Loucy (cell line): Measurements from ENCODE around the gene DSC2.
"Not testable (repeated sequence)": the region's sequence is repeated elsewhere in the genome, so short reads cannot be mapped to it uniquely, and the experiment has no call there.

ENCODE experiments used
- H2AFZ ChIP-seq: fragments of 200-600 bp; sonication (generic); 2 replicates; pipeline ENCODE4 v1.6.0; 2016; ENCODE audit warnings: antibody characterized with exemption, mild to moderate bottlenecking, low read length, moderate library complexity
- H3F3A ChIP-seq: fragments of 200-600 bp; 2 replicates; pipeline ENCODE4 v1.6.0; 2016; ENCODE audit warnings: antibody characterized with exemption, low read depth, mild to moderate bottlenecking
- H3K27me3 ChIP-seq: fragments of 200-600 bp; sonication (generic); 2 replicates; pipeline ENCODE4 v1.6.1; 2014; ENCODE audit warnings: low read length, mild to moderate bottlenecking; ENCODE audit not compliant: insufficient read depth, poor library complexity, severe bottlenecking
- H3K36me3 ChIP-seq: fragments of 200-600 bp; sonication (generic); 2 replicates; pipeline ENCODE4 v1.6.1; 2016; ENCODE audit warnings: low read length; ENCODE audit not compliant: insufficient read depth
- H3K4me1 ChIP-seq: fragments of 200-600 bp; sonication (generic); 2 replicates; pipeline ENCODE4 v1.5.1; 2014; ENCODE audit warnings: low read length, mild to moderate bottlenecking; ENCODE audit not compliant: insufficient read depth, poor library complexity, severe bottlenecking
- H3K4me2 ChIP-seq: fragments of 200-600 bp; sonication (generic); 2 replicates; pipeline ENCODE4 v1.6.0; 2014; ENCODE audit warnings: antibody characterized with exemption, low read length, low read depth, mild to moderate bottlenecking; ENCODE audit not compliant: poor library complexity, severe bottlenecking
- H3K4me3 ChIP-seq: fragments of 200-600 bp; sonication (generic); 2 replicates; pipeline ENCODE4 v1.5.1; 2014; ENCODE audit warnings: low read length, mild to moderate bottlenecking, mixed read lengths; ENCODE audit not compliant: poor library complexity, severe bottlenecking
- H3K79me2 ChIP-seq: fragments of 200-600 bp; sonication (generic); 2 replicates; pipeline ENCODE4 v1.6.1; 2014; ENCODE audit warnings: low read length; ENCODE audit not compliant: insufficient read depth
- H3K9ac ChIP-seq: fragments of 200-600 bp; sonication (generic); 2 replicates; pipeline ENCODE4 v1.6.0; 2014; ENCODE audit warnings: mild to moderate bottlenecking, low read depth, low read length, moderate library complexity; ENCODE audit not compliant: poor library complexity, severe bottlenecking
- H3K9me2 ChIP-seq: fragments of 200-600 bp; sonication (generic); replicated peaks from 2 replicates; pipeline ENCODE4 v1.6.1; 2016; ENCODE audit warnings: low read depth, low read length, mixed read lengths
- H3K9me3 ChIP-seq: fragments of 200-600 bp; sonication (generic); 2 replicates; pipeline ENCODE4 v1.6.1; 2014; ENCODE audit warnings: mild to moderate bottlenecking, antibody characterized with exemption, low read length, low read depth; ENCODE audit not compliant: insufficient read depth
- H4K20me1 ChIP-seq: fragments of 200-600 bp; sonication (generic); 2 replicates; pipeline ENCODE4 v1.6.0; 2014; ENCODE audit warnings: antibody characterized with exemption, low read length, mild to moderate bottlenecking; ENCODE audit not compliant: insufficient read depth, poor library complexity, severe bottlenecking
- EZH2phosphoT487 ChIP-seq: fragments of 200-600 bp; IDR thresholded peaks from 2 replicates; pipeline ENCODE4 v1.6.1; 2018; ENCODE audit warnings: antibody characterized with exemption, mild to moderate bottlenecking, moderate library complexity, borderline replicate concordance
- TF ChIP-seq, protein P1 (sequence below): fragments of 200-600 bp; sonication (generic); conservative IDR thresholded peaks from 2 replicates; pipeline ENCODE4 v1.5.1; 2014; ENCODE audit warnings: mild to moderate bottlenecking, antibody characterized with exemption, low read length

The DSC2 gene

DNA sequence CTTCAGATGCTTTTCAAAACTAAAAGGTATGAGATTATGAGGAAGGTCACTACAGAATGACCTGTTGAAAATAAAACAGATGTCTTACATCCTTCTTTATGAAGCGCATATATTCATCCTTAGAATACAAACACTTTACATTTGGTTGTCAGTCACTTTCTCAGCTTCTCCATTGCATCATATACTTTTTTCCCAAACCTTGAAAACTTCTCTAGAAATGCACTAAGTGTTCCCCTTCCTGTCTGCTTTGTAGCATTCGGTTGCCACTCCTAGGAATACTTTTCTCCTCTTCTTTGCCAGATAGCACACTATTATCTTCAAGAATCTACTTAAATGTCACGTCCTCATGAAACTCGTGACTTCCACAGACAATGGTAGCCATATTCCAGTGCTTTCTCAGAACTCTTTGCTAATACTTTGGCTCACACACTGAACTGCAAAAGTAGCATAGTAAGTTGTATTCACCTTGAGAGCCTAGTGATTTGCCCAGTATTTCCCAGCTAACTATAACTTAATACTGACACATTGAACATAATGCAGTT is 32.8 kb upstream of the DSC2 start:
- H2AFZ ChIP-seq = no peak overlapping the region
- no peaks in the 10 kb centered on the region for H4K20me1 ChIP-seq
- H3F3A ChIP-seq = no peaks in the 10 kb centered on the region
- no peak overlapping the region for H3K9ac ChIP-seq
- H3K9me2 ChIP-seq = no peaks in the 10 kb centered on the region
- no peaks in the 10 kb centered on the region for H3K79me2 ChIP-seq
- no peak overlapping the region for H3K4me3 ChIP-seq
- no peaks in the 10 kb centered on the region for H3K36me3 ChIP-seq
- TF ChIP-seq, protein P1, sequence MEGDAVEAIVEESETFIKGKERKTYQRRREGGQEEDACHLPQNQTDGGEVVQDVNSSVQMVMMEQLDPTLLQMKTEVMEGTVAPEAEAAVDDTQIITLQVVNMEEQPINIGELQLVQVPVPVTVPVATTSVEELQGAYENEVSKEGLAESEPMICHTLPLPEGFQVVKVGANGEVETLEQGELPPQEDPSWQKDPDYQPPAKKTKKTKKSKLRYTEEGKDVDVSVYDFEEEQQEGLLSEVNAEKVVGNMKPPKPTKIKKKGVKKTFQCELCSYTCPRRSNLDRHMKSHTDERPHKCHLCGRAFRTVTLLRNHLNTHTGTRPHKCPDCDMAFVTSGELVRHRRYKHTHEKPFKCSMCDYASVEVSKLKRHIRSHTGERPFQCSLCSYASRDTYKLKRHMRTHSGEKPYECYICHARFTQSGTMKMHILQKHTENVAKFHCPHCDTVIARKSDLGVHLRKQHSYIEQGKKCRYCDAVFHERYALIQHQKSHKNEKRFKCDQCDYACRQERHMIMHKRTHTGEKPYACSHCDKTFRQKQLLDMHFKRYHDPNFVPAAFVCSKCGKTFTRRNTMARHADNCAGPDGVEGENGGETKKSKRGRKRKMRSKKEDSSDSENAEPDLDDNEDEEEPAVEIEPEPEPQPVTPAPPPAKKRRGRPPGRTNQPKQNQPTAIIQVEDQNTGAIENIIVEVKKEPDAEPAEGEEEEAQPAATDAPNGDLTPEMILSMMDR = no peak
- no peak for TF ChIP-seq EZH2phosphoT487
- H3K27me3 ChIP-seq = no peaks in the 10 kb centered on the region
- no peak overlapping the region for H3K4me2 ChIP-seq
- no peaks in the 10 kb centered on the region for H3K4me1 ChIP-seq
- H3K9me3 ChIP-seq = no peaks in the 10 kb centered on the region

DNA sequence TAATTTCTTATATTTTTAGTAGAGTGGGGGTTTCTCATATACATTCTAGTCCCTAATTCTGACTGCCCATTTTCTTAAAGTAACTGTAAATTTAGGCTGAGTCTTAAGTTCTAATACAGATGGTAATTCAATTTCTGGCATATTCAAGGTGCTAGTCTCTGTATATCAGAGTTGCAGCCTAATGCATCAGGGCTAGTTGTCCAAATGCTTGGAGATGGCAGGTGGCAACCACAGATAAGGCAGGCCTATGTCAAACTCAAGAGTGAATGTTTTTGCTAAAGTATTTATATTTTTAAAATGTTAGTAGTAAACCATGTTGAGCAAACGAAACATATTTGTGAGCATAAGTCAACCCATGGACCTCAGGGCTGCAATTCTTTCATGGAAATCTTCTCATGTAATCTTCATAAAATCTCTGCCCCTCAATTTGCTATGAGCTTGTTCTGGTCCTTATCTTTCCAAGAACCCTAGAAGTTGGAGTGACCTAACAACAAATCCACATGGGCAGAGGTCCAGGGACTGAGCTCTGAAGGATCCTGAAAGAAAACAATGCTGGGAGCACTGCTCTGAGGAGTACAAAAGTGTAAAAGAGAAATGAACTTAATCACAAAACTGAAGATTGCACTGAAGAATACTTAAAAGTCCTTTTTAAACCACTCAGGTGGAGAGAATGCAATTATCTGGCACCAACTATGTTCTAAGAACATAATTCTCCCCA is 27.3 kb upstream of the DSC2 start:
- no peaks in the 10 kb centered on the region for H3K36me3 ChIP-seq
- H4K20me1 ChIP-seq = no peaks in the 10 kb centered on the region
- no peaks in the 10 kb centered on the region for H3K4me1 ChIP-seq
- no peak overlapping the region for H3K4me3 ChIP-seq
- no peaks in the 10 kb centered on the region for H3K27me3 ChIP-seq
- no peaks in the 10 kb centered on the region for H3F3A ChIP-seq
- H2AFZ ChIP-seq = no peak overlapping the region
- TF ChIP-seq EZH2phosphoT487 = no peak
- H3K9me2 ChIP-seq = no peaks in the 10 kb centered on the region
- H3K79me2 ChIP-seq = no peaks in the 10 kb centered on the region
- H3K4me2 ChIP-seq = no peak overlapping the region
- no peak overlapping the region for H3K9ac ChIP-seq
- no peaks in the 10 kb centered on the region for H3K9me3 ChIP-seq

GRCh38 chr18:31125878-31126277 is 23.7 kb upstream of the DSC2 start:
- no peaks in the 10 kb centered on the region for H3K9me2 ChIP-seq
- TF ChIP-seq EZH2phosphoT487 = no peak
- TF ChIP-seq, protein P1 = no peak

GRCh38 chr18:31123125-31123524 is 20.9 kb upstream of the DSC2 start:
- H3K9ac ChIP-seq, H3K36me3 ChIP-seq, H3K4me1 ChIP-seq: not testable (repeated sequence)

More at GRCh38 chr18:31125878-31126277, 23.7 kb upstream of the DSC2 start:
- no peaks in the 10 kb centered on the region for H4K20me1 ChIP-seq
- H3K9me3 ChIP-seq = no peaks in the 10 kb centered on the region
- H3F3A ChIP-seq = no peaks in the 10 kb centered on the region
- no peak overlapping the region for H2AFZ ChIP-seq
- H3K4me3 ChIP-seq = no peak overlapping the region
- H3K9ac ChIP-seq = no peak overlapping the region
- no peaks in the 10 kb centered on the region for H3K4me1 ChIP-seq
- no peak overlapping the region for H3K4me2 ChIP-seq
- H3K36me3 ChIP-seq = no peaks in the 10 kb centered on the region
- no peaks in the 10 kb centered on the region for H3K79me2 ChIP-seq
- H3K27me3 ChIP-seq = no peaks in the 10 kb centered on the region

More at GRCh38 chr18:31123125-31123524, 20.9 kb upstream of the DSC2 start:
- H3F3A ChIP-seq, H3K9me3 ChIP-seq, H3K4me2 ChIP-seq, H3K79me2 ChIP-seq, H2AFZ ChIP-seq, H4K20me1 ChIP-seq, H3K27me3 ChIP-seq, H3K4me3 ChIP-seq, H3K9me2 ChIP-seq: not testable (repeated sequence)
